Stimulated activated memory B cell treated with anti-CD40 and anti-IgM and Interleukin-4, amounts not matched to agents 10 μg/mL and 1 μg/mL and 100 μg/mL, for 72 hours (primary cell): ENCODE data around the gene TMED3.

Experiments
- ATAC-seq: fragments of 150-1000 bp; cut with Tn5 transposase; 2 replicates; pipeline ENCODE4 v1.10.0; 2021
- H3K27ac Mint-ChIP-seq: one replicate; pipeline ENCODE4 v1.8.0; 2022; ENCODE audit warnings: mild to moderate bottlenecking, mixed read lengths
- H3K27me3 Mint-ChIP-seq: one replicate; pipeline ENCODE4 v1.8.0; 2022; ENCODE audit warnings: mixed read lengths
- H3K36me3 Mint-ChIP-seq: one replicate; pipeline ENCODE4 v1.8.0; 2022; ENCODE audit warnings: mixed read lengths
- H3K4me1 Mint-ChIP-seq: one replicate; pipeline ENCODE4 v1.8.0; 2022; ENCODE audit warnings: mixed read lengths
- H3K4me3 Mint-ChIP-seq: one replicate; pipeline ENCODE4 v1.8.0; 2022; ENCODE audit warnings: mild to moderate bottlenecking, moderate library complexity, mixed read lengths
- H3K9me3 Mint-ChIP-seq: one replicate; pipeline ENCODE4 v1.8.0; 2022; ENCODE audit warnings: mixed read lengths

Gene TMED3

DNA sequence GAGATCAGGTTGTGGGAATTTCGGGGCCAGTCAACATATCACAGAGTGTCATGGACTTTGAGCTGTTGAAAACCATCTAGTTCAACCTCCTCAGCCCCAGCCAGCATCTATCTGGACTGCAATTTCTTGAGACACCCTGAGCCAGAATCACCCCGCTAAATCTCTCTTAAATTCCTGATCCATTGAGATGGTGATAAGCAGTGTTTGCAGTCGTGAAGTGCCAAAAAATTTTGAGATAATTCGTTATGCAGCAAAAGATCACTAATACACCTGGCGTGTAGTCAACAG lies 29.3 kb downstream of the TMED3 start:
- Mint-ChIP-seq H3K27me3 (no peaks in the 10 kb centered on the region), H3K4me3 (no peak overlapping the region), H3K27ac (no peak overlapping the region), H3K4me1 (no peaks in the 10 kb centered on the region), H3K36me3 (no peaks in the 10 kb centered on the region), H3K9me3 (no peaks in the 10 kb centered on the region)
- ATAC-seq: no peak

- H3K4me1 Mint-ChIP-seq: no peaks in the 10 kb centered on the region
- H3K36me3 Mint-ChIP-seq: peaks cover 6% of the 10 kb centered on the region
- no peak overlapping the region for H3K27ac Mint-ChIP-seq
- no peak for ATAC-seq
- no peak overlapping the region for H3K4me3 Mint-ChIP-seq
- H3K9me3 Mint-ChIP-seq: no peaks in the 10 kb centered on the region
- no peaks in the 10 kb centered on the region for H3K27me3 Mint-ChIP-seq
Measured at GRCh38 chr15:79341396-79341795, 30.5 kb downstream of the TMED3 start.

GRCh38 chr15:79349525-79349924 lies 38.6 kb downstream of the TMED3 start:
- H3K27me3 Mint-ChIP-seq: no peaks in the 10 kb centered on the region

DNA sequence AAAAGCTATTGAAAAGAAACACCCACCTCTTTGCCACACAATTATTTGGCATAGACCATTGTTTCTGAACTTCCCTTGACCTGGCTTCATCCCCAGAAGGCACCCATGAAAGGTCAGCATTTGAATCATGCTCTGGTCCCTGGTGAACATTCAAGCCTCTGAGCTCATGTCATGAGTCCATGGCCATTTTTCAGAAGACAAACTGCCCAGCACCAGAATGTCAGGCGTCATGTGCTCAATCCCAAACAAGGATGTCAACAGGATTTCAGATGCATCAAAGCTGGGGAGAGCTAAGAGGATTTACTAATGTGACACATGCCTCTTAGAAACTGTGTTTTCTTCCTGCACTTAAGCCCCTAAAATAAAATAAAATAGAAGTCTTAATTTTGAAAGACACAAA lies 41.3 kb downstream of the TMED3 start:
- no peaks in the 10 kb centered on the region for H3K4me1 Mint-ChIP-seq
- no peaks in the 10 kb centered on the region for H3K27me3 Mint-ChIP-seq
- peaks cover 5% of the 10 kb centered on the region for H3K36me3 Mint-ChIP-seq
- no peak for ATAC-seq
- no peak overlapping the region for H3K4me3 Mint-ChIP-seq
- H3K9me3 Mint-ChIP-seq: no peaks in the 10 kb centered on the region
- H3K27ac Mint-ChIP-seq: no peak overlapping the region

More at GRCh38 chr15:79349525-79349924, 38.6 kb downstream of the TMED3 start:
- no peaks in the 10 kb centered on the region for H3K9me3 Mint-ChIP-seq
- no peak overlapping the region for H3K27ac Mint-ChIP-seq
- peaks cover 13% of the 10 kb centered on the region for H3K36me3 Mint-ChIP-seq
- H3K4me1 Mint-ChIP-seq: no peaks in the 10 kb centered on the region
- H3K4me3 Mint-ChIP-seq: no peak overlapping the region
- ATAC-seq: no peak

DNA sequence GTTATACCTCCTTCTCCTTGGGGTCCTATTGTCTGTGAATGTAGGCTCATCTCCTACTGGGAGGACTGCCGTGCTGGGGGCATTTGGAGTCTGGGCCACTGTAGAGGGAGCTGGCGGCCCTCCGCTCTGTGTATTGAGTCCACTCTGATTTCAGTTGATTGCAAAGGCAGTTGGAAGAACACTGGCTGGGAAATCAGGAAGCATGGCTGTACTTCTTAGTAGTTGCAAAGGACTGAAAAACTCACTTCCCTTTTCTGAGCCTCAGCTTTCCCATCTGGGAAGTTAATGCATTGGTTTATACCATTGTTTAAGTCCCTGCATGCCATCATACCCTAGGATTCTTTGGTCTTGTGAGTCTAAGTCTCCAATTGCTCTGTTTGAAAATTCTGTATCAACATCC lies 46.7 kb downstream of the TMED3 start:
- H3K4me1 Mint-ChIP-seq: peaks cover 8% of the 10 kb centered on the region
- no peak overlapping the region for H3K27ac Mint-ChIP-seq
- peaks cover 8% of the 10 kb centered on the region for H3K36me3 Mint-ChIP-seq
- H3K27me3 Mint-ChIP-seq: no peaks in the 10 kb centered on the region
- H3K4me3 Mint-ChIP-seq: no peak overlapping the region
- peaks cover 2% of the 10 kb centered on the region for H3K9me3 Mint-ChIP-seq
- ATAC-seq: no peak

DNA sequence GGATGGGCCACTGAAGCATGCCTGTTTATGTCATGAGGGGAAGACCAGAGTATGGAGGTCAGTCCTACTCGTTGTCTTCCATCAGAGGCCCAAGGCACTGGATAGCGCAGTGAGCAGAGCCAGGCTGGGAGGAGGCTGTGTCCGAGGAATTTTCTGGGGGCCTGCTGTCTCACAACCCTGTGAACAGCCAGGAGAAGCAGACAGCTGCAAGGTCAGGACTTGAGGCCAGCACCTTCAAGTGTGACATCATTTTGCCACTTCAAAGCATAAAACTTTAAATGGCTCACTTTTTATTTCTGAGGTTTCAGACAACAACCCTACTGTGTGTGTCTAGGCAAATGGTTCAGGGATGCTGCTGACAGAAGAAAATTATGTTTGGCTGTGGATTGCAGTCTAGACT lies 47.2 kb downstream of the TMED3 start:
- Mint-ChIP-seq H3K27me3 (no peaks in the 10 kb centered on the region), H3K4me3 (no peak overlapping the region), H3K9me3 (peaks cover 2% of the 10 kb centered on the region), H3K4me1 (peaks cover 8% of the 10 kb centered on the region), H3K36me3 (peaks cover 13% of the 10 kb centered on the region), H3K27ac (no peak overlapping the region)
- no peak for ATAC-seq

DNA sequence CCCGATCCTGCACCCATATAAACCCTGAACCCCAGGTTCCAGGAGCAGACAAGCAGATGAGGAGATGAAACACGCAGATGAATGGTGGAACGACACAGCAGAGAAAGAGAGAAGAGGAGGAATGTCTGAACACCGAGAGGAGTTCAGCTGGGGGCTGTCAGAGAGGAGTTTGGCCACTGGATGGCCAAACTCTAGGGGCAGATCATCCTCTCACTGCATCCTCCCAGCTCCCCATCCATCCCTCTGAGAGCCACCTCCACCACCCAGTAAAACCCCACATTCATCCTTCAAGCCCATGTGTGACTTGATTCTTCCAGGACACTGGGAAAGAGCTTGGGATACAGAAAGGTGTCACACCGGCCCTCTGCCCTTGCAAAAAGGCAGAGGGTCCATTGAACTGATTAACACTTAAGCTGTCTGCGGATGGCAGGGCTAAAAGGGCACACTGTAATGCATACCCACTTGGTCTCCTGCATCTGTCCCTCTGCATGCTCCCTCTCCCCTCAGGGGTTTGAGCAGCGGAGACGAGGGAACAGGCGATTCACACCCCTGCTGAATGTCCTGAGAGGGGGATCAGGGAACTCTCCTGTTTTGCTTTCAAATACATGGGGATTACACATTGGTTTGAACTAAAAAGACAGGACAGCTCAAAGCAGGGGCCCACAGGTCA lies 53.8 kb downstream of the TMED3 start:
- ATAC-seq: no peak
- H3K4me1 Mint-ChIP-seq: no peaks in the 10 kb centered on the region
- no peaks in the 10 kb centered on the region for H3K27me3 Mint-ChIP-seq

DNA sequence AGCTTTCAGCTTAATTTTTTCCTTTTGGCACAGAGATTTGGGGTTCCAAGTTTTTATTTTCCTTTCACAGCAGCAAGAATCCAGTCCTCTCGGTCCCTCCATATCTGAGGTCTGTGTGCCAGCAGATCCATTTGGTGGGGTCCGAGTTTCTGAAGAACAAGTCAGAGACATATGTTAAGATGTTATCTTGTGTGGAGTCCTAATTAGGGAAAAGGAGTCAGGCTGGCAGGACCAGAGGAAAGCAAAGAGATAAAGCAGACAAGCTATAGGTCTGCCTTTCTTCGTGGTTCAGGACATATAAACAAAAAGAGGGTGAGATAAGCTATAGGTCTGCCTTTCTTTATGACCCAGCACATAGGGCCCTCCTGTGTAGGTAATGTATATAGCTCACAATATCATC lies 54.9 kb downstream of the TMED3 start:
- peaks cover 7% of the 10 kb centered on the region for H3K36me3 Mint-ChIP-seq
- H3K27me3 Mint-ChIP-seq: no peaks in the 10 kb centered on the region
- H3K9me3 Mint-ChIP-seq: peaks cover 2% of the 10 kb centered on the region
- H3K27ac Mint-ChIP-seq: no peak overlapping the region
- no peaks in the 10 kb centered on the region for H3K4me1 Mint-ChIP-seq
- ATAC-seq: no peak
- H3K4me3 Mint-ChIP-seq: no peak overlapping the region

More for the DNA sequence above, 53.8 kb downstream of the TMED3 start:
- Mint-ChIP-seq H3K27ac (no peak overlapping the region), H3K36me3 (peaks cover 13% of the 10 kb centered on the region), H3K9me3 (peaks cover 2% of the 10 kb centered on the region), H3K4me3 (no peak overlapping the region)

- Mint-ChIP-seq H3K27ac (no peak overlapping the region), H3K4me1 (no peaks in the 10 kb centered on the region), H3K36me3 (peaks cover 7% of the 10 kb centered on the region), H3K27me3 (no peaks in the 10 kb centered on the region), H3K4me3 (no peak overlapping the region), H3K9me3 (no peaks in the 10 kb centered on the region)
- ATAC-seq: no peak
Measured at GRCh38 chr15:79366691-79367090, 55.8 kb downstream of the TMED3 start.

GRCh38 chr15:79370716-79371115 lies 59.8 kb downstream of the TMED3 start:
- Mint-ChIP-seq H3K27me3 (no peaks in the 10 kb centered on the region), H3K9me3 (no peaks in the 10 kb centered on the region), H3K36me3 (no peaks in the 10 kb centered on the region), H3K4me1 (no peaks in the 10 kb centered on the region), H3K27ac (no peak overlapping the region), H3K4me3 (no peak overlapping the region)
- no peak for ATAC-seq

DNA sequence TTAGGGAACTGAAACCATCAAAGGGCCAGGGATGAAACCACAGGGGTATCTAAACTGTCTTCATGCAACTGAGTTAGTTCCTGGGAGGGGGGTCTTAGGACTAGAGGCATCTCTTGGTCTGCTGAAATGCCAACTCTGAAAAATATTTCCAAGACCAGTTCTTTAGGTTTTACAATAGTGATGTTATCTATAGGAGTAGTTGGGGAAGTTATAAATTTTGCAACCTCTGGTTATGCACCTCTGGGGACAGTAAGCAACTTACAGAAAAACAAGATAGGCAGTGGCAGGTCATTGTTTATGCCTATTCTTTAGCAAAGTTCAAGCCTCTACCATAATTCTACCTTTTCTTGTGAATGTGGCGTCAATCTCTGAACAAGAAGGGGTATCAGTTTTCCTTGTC lies 60.7 kb downstream of the TMED3 start:
- H3K4me1 Mint-ChIP-seq: no peaks in the 10 kb centered on the region
- H3K27me3 Mint-ChIP-seq: no peaks in the 10 kb centered on the region
- no peak overlapping the region for H3K4me3 Mint-ChIP-seq
- no peak overlapping the region for H3K27ac Mint-ChIP-seq
- no peaks in the 10 kb centered on the region for H3K36me3 Mint-ChIP-seq
- no peaks in the 10 kb centered on the region for H3K9me3 Mint-ChIP-seq
- no peak for ATAC-seq

- no peak overlapping the region for H3K27ac Mint-ChIP-seq
- no peaks in the 10 kb centered on the region for H3K9me3 Mint-ChIP-seq
- ATAC-seq: no peak
- no peaks in the 10 kb centered on the region for H3K4me1 Mint-ChIP-seq
- peaks cover 6% of the 10 kb centered on the region for H3K36me3 Mint-ChIP-seq
- H3K27me3 Mint-ChIP-seq: no peaks in the 10 kb centered on the region
- no peak overlapping the region for H3K4me3 Mint-ChIP-seq
Measured at GRCh38 chr15:79372428-79372827, 61.5 kb downstream of the TMED3 start.
